ENCODE results near the gene ZNF200. TPM values are rescaled to one million over a fixed set of nuclear protein-coding genes. Genes with fewer than 3 reads are reported as not detected.
A peak's percentile ranks its signal among the peaks of the same experiment; 100 is the strongest.
"Not testable (repeated sequence)": the region's sequence is repeated elsewhere in the genome, so short reads cannot be mapped to it uniquely, and the experiment has no call there.

The ZNF200 gene
- total and polyA plus RNA-seq, 10 donors = 4.2 to 24.4 (median 15.1) TPM

- 5 to 6% (median 6%) methylated on average over 39 to 42 of the region's 42 CpGs for WGBS, 5 donors
- peaks cover 19 to 33% (median 23%) of the 10 kb centered on the region in 6 donors for H3K4me1 ChIP-seq
- no peaks in the 10 kb centered on the region for H3K36me3 ChIP-seq
- intact Hi-C loops (cut with DNase I; ENCODE audit: low total_unique reads) = no loop called here
- TF ChIP-seq CTCF (IDR thresholded peaks at IDR 0.05 in 8 of 11, conservative IDR thresholded peaks at IDR 0.05 in 3 of 11) (no peak), POLR2AphosphoS5 (IDR thresholded peaks at IDR 0.05) (no peak), POLR2A (IDR thresholded peaks at IDR 0.05) (no peak)
- no peak overlapping the region for H3K27ac ChIP-seq
- peak overlapping the region; percentile 13 to 65 (median 32) for H3K4me3 ChIP-seq
- no peaks in the 10 kb centered on the region for H3K9me3 ChIP-seq
- H3K27me3 ChIP-seq (replicated peaks in 1 of 7) = peaks cover 4 to 100% (median 95%) of the 10 kb centered on the region in 7 donors
- peak; percentile 56 for DNase-seq
Observed at GRCh38 chr16:3183445-3184139, 51.4 kb downstream of the ZNF200 start.

- intact Hi-C loops (cut with DNase I; ENCODE audit: low total_unique reads) = no loop called here
- Histone ChIP-seq H3K27me3 (replicated peaks in 1 of 7) (peaks cover 3 to 100% (median 92%) of the 10 kb centered on the region in 7 donors), H3K4me1 (peaks cover 13 to 25% (median 16%) of the 10 kb centered on the region in 6 donors), H3K36me3 (no peaks in the 10 kb centered on the region), H3K27ac (no peak overlapping the region), H3K9me3 (no peaks in the 10 kb centered on the region), H3K4me3 (peak overlapping the region; percentile 13 to 65 (median 32))
- peak in 6 of 11 experiments; percentile 12 to 58 (median 42) for TF ChIP-seq CTCF (IDR thresholded peaks at IDR 0.05 in 8 of 11, conservative IDR thresholded peaks at IDR 0.05 in 3 of 11)
- TF ChIP-seq POLR2AphosphoS5 (IDR thresholded peaks at IDR 0.05) = no peak
- peak; percentile 88 for DNase-seq
- 1 to 3% (median 2%) methylated on average over 25 to 72 of the region's 72 CpGs for WGBS, 5 donors
Observed at GRCh38 chr16:3182608-3183444, 52.1 kb downstream of the ZNF200 start.

GRCh38 chr16:3182293-3182607 lies 52.7 kb downstream of the ZNF200 start:
- intact Hi-C loops (cut with DNase I; ENCODE audit: low total_unique reads); H3K36me3 ChIP-seq; H3K27ac ChIP-seq; H3K9me3 ChIP-seq: not testable (repeated sequence)
- peak; percentile 20 for DNase-seq
- Histone ChIP-seq H3K27me3 (replicated peaks in 1 of 7) (peaks cover 3 to 100% (median 92%) of the 10 kb centered on the region in 7 donors), H3K4me1 (peaks cover 13 to 23% (median 16%) of the 10 kb centered on the region in 6 donors), H3K4me3 (peak overlapping the region in 1 of 8 donors; percentile 65)
- 35 to 45% (median 39%) methylated on average over 8 of the region's 8 CpGs for WGBS, 5 donors

GRCh38 chr16:3180445-3180878 lies 54.5 kb downstream of the ZNF200 start:
- Histone ChIP-seq H3K27ac (no peak overlapping the region), H3K9me3 (no peaks in the 10 kb centered on the region), H3K4me1 (peaks cover 13 to 25% (median 16%) of the 10 kb centered on the region in 6 donors), H3K4me3 (no peak overlapping the region), H3K27me3 (replicated peaks in 1 of 7) (peaks cover 10 to 100% (median 92%) of the 10 kb centered on the region in 7 donors), H3K36me3 (no peaks in the 10 kb centered on the region)
- intact Hi-C loops (cut with DNase I; ENCODE audit: low total_unique reads) = no loop called here
- DNase-seq = peak; percentile 36
- no peak for TF ChIP-seq POLR2AphosphoS5 (IDR thresholded peaks at IDR 0.05)
- TF ChIP-seq CTCF (IDR thresholded peaks at IDR 0.05 in 8 of 11, conservative IDR thresholded peaks at IDR 0.05 in 3 of 11) = no peak
- no peak for TF ChIP-seq POLR2A (IDR thresholded peaks at IDR 0.05)
- 27 to 68% (median 33%) methylated on average over 21 of the region's 21 CpGs for WGBS, 5 donors
